AG09319 (cell line): ENCODE measurements around the gene DNAJC1.

Source experiments
- DNase-seq: peaks from one replicate; pipeline ENCODE4 v3.0.0-alpha.2; 2010; ENCODE audit warnings: low read depth; ENCODE audit errors: extremely low read depth
- CTCF ChIP-seq: IDR thresholded peaks from 2 replicates; pipeline ENCODE4 v1.5.1; 2011; ENCODE audit warnings: low read depth, mild to moderate bottlenecking, inconsistent platforms, low read length, moderate library complexity

Gene DNAJC1

GRCh38 chr10:21715531-21716195 lies 287.9 kb downstream of the DNAJC1 start:
- DNase-seq = no peak
- TF ChIP-seq CTCF = no peak

GRCh38 chr10:21712975-21713374 lies 290.6 kb downstream of the DNAJC1 start:
- no peak for TF ChIP-seq CTCF
- DNase-seq = no peak

GRCh38 chr10:21707498-21707897 lies 296.0 kb downstream of the DNAJC1 start:
- no peak for DNase-seq
- no peak for TF ChIP-seq CTCF
